GM21423 (cell line): ENCODE data around the gene TBKBP1.

Experiments
- ATAC-seq: cut with Tn5 transposase; IDR thresholded peaks from one replicate; pipeline ENCODE4 v1.9.1; 2021; ENCODE audit warnings: mild to moderate bottlenecking, moderate library complexity; ENCODE audit not compliant: unreplicated experiment

TBKBP1 gene

DNA sequence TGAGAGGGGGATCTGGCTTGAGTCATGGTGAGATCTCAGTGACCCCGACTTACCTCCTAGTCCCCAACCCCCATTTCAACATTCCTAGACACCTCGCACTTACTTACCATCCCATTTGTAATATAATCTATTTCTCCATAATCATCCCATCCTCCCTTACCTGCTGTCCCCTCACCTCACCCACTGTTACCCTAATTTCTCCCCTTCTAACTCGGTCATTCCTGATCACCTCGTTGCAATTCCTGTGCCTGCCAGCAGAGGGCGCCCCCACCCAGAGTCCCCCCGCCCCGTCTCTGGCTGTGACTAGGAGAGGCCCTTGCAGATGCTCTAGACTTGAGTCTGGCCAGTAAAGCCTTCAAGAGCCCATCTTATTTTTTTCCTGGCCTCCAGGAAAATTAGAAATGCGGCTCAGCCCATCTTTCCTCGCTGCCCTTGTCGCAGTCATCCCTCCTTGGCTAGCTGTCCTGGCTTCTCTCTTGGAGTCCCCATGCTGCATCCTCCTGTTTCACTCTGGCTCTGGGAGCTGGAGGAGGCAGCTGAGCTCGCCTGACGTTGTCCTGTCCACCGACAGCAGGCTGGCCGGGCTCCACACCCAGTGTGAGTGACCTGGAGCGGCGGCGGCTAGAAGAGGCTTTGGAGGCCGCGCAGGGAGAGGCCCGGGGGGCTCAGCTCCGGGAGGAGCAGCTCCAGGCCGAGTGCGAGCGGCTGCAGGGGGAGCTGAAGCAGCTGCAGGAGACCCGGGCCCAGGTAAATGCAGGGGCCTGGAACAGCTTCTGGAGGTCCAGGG, 5.0 kb downstream of the TBKBP1 start:
- no peak for ATAC-seq

DNA sequence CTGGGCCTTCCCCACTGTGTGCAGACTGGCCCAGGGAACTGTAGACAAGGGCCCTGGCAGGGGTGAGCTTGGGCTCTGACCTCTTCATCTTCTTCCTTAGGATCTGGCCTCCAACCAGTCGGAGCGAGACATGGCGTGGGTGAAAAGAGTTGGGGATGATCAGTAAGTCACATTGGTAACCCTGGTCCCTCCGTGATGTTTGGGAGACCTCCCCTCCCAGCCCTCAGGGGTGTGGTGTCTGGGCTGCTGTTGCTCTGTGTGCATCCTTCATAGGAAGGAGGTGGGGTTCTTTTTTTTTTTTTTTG, 5.5 kb downstream of the TBKBP1 start:
- no peak for ATAC-seq

DNA sequence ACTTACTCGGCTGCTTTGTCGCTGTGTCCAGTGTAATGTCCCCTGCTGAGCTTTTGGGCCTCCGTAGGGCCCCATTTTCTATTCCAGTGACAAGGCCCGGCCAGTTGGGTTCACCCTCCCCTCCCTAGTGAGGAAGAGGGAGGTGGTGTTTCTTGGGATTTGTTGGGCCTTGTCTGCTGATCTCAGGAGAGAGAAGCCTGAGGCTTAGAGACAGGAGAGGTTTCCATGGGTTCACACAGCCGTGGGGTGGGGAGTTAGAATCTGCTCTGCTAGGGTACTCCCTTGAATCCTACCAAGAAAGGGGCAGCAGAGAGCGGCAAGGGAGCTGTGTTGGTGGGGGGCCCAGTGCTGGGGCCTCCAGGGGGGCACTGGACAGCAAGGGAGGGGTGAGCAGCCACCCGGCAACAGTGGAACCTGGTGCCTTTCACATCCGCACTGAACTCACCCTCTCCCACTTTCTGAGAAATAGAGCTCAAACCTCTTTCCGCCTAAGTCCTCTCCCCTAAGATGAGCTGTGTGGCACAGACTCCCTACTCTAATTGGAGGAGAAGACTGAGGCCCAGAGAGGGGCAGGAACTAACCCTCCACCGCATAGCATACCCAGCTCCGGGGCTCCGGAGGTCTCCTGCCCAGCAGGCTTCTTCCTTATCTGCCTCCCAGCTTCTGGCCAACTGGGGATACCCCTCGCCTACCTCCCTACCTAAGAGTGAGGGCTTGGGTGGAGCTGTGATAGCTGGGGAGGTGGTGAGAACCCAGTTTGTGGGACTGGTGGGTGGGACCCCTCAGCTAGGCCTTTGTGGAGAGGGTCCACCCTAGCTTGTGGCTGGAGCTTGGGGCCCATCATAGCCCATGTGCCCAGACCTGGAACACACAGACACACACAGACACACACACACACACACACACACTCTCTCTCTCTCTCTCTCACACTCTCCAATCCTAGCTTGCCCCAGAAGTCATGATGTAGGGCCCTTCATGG, 6.8 kb downstream of the TBKBP1 start:
- ATAC-seq = no peak

GRCh38 chr17:47701608-47702007, 7.6 kb downstream of the TBKBP1 start:
- no peak for ATAC-seq

DNA sequence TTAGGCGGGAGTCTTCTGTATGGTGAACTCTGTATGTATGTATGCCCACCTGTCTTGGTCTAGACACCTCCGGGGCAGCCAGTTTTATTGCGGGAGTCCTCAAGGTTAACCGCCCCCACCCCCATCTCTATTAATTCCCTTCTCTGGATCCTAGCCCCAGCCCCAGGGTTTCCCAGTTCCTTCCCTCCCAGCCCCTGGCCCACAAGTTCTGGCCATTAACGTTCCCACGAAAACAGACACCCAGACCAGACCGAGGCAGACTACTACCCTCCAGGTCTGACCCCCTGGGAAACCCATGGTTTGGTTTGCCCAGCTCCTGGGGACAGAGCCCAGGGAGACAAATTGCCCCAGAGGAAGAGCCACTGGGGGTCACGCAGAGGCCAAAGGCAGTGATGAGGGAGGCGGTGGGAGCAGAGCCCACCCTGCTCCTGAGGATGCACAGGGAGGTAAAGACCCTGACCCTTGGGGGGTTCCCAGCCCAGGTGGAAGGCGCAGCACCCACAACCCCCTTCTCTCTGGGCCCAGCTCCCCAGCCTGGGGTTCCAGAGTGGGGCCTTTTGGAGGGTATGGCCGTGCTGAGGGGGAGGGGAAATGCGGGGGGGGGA, 8.5 kb downstream of the TBKBP1 start:
- ATAC-seq = no peak

- ATAC-seq = no peak
Observed at GRCh38 chr17:47703191-47703591, 9.2 kb downstream of the TBKBP1 start.

- ATAC-seq = no peak
Observed at GRCh38 chr17:47703671-47704070, 9.7 kb downstream of the TBKBP1 start.

GRCh38 chr17:47704116-47704515, 10.2 kb downstream of the TBKBP1 start:
- ATAC-seq = no peak

DNA sequence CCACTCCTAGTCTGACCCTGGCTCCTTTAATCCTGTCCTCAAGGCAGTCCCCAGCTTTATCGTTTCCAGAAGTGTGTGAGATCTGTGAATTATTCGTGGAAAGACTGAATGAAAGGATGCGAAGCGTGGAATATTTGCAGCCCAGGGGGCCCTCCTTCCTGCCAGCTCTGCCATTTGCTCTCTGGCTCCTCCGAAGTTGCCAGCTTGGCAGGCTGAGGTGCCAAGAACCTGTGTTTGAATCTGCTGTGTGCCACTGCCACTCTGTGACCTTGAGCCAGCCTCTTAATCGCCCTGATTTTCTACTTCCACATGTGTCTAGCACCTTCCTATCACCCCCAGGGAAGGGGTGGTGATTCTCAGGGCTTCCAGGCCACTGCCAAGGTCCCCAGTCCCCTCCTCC, 10.8 kb downstream of the TBKBP1 start:
- ATAC-seq = no peak

DNA sequence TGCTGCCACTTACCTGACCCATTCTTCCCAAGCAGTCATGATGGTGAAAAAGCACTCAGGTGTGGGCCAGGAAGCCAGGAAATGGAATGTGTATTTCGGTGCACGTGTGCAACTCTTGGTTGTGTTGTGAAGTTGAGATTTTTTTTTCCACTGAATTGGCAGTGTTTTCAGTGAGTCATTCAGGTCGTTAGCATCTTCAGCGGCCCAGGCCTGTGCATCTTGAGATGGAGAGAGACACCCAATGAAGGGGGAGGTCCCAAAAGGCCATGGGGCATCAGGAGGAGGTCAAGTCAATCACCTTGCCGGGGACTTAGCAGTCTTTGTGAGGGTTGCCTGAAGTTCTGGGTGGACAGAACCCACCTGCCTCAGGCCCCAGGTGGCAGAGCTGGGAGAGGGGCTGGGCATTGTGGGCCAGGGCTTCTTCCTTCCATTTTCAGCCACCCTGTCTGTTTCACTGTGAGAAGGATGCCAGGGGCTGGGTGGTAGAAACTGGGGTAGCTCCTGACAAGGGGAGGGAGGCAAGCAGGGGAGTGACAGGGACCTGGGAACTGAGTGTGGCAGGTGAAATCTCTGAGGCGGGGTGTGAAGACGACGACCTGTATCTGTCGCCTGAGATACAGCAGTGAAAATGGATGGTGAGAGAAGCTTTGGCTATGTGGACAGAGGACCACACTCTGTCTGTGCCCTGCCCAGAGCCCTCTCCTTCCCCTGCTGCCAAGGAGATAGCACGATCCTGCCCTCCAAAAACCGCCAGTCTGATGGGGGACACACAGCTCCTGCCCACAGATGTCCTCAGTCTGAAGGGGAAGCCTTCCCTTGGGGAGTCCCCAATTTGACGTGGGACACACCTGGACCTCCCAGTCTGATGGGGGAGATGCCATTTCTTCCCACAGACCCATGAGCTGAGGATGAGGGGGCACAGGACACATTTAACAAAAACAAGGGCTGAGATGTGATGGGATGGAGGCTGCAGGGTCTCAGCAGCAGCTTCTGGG, 11.9 kb downstream of the TBKBP1 start:
- no peak for ATAC-seq

DNA sequence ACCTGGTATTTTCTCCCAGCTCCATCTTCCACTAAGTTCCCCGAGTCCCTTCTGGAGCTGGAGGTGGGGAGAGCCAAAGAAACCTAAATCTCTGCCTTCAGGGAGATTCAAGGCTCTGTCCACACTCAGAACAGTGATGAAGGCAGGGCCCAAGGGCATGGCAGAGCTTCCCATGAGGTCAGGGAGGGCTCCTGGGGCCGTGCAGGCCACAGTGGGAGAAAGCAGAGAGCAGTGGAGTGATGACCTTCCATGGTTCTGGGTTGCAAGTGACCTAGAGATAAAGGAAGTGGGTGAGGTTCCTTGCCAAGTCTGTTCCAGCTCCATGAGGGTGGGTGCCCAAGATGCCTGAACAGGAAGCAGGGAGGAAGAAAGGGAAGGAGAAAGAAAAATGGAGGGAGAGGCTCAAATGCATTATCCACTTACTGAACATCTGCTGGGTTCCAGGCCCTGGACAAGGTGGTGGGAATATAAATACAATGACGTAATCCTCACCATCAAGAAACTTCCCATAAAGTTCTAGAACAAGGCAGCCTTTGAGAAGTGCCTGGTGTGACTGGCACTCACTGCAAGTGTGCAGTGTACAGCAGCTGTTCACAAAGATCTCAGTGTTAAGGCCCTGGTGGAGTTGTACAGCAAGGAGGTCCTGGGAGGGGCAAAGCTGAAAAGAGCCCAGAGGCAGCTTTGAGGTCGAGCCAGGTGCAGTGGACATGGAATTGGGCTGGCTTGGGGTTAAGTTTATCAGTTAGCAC, 13.3 kb downstream of the TBKBP1 start:
- ATAC-seq = no peak

- ATAC-seq = no peak
Observed at GRCh38 chr17:47707884-47708283, 13.9 kb downstream of the TBKBP1 start.

- ATAC-seq = no peak
Observed at GRCh38 chr17:47708312-47708863, 14.4 kb downstream of the TBKBP1 start.

DNA sequence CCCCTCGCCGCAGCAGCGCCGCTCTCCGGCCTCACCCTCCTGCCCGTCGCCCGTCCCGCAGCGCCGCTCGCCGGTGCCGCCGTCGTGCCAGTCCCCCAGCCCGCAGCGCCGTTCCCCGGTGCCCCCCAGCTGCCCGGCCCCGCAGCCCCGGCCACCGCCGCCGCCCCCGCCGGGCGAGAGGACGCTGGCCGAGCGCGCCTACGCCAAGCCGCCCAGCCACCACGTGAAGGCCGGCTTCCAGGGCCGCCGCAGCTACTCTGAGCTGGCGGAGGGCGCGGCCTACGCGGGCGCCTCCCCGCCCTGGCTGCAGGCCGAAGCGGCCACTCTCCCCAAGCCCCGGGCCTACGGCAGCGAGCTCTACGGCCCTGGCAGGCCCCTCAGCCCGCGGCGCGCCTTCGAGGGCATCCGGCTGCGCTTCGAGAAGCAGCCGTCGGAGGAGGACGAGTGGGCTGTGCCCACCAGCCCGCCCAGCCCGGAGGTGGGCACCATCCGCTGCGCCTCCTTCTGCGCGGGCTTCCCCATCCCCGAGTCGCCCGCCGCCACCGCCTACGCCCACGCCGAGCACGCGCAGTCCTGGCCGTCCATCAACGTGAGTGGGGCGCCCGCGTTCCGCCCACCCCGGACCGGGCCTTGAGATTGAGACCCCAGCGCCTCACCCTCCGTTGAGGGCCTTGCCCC, 15.0 kb downstream of the TBKBP1 start:
- no peak for ATAC-seq

- ATAC-seq = no peak
Observed at GRCh38 chr17:47709594-47709993, 15.6 kb downstream of the TBKBP1 start.

GRCh38 chr17:47711366-47712099, 17.6 kb downstream of the TBKBP1 start:
- ATAC-seq = no peak

DNA sequence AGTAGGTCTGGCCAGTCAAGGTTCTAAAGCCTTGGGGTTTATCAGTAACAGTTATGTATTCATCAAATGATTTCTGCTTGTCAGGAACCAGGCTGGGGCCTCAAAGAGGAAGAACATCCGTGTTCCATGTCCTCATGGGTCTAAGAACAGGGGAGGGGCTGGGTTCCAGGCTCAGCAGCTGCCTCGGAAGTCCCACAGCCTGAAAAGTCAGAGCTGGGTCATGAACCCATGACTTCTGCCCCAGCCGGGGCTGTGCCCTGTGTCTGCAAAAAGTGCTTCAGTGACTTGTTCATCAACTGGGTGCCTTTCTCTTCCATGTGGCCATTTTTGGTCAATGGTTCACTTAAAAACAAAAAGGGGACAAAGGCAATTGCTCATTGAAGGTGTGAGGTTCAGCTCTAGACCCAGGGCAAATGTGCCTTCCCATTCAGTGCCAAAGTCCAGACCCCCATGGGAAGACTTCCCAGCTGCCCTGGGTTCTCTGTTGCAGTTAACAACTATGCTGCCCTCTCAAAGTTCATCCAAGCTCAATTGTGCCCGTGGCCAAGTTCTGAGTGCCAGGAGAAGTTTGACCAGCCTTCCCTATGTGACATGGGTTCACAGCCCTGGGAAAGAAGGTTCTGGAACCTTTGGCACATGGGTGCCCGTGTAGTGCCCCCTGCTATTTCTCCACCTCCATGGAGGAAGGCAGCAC, 18.5 kb downstream of the TBKBP1 start:
- ATAC-seq = no peak
